Measurements from ENCODE around the gene IFIT1B. TPM values are rescaled to one million over a fixed set of nuclear protein-coding genes. Genes with fewer than 3 reads are reported as not detected.

IFIT1B gene
- total and polyA plus RNA-seq, 8 donors, result 0.05 TPM; not detected in 7

DNA sequence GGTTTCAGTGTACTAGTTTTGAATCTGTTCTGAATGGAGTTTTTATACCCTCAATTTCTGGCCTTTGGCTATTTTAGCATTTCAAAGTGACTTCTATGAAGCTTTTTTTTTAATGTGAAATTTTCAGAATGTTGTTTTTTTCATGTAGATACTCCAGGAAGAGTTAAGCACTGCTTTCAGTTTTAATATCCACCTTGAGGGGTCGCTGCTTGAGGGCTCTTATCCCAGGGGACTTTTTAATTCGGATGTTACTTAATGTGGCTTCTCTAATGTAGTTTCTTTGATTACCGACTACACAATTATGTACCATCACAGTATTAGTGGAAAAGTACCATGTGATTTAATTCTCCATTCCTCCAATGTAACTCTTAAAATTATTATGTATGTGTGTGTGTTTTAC is 41.7 kb downstream of the IFIT1B start:
- H3K4me3 ChIP-seq, result no peak overlapping the region
- ATAC-seq (no peak), FAIRE-seq (no peak), DNase-seq (no peak)
- H3K36me3 ChIP-seq, result peaks cover 0 to 17% (median 0%) of the 10 kb centered on the region in 3 donors
- H3K4me1 ChIP-seq, result peaks cover 0 to 16% (median 10%) of the 10 kb centered on the region in 3 donors
- 62 to 66% methylated on average over 3 of the region's 3 CpGs for WGBS, 2 donors
- TF ChIP-seq, protein P1, sequence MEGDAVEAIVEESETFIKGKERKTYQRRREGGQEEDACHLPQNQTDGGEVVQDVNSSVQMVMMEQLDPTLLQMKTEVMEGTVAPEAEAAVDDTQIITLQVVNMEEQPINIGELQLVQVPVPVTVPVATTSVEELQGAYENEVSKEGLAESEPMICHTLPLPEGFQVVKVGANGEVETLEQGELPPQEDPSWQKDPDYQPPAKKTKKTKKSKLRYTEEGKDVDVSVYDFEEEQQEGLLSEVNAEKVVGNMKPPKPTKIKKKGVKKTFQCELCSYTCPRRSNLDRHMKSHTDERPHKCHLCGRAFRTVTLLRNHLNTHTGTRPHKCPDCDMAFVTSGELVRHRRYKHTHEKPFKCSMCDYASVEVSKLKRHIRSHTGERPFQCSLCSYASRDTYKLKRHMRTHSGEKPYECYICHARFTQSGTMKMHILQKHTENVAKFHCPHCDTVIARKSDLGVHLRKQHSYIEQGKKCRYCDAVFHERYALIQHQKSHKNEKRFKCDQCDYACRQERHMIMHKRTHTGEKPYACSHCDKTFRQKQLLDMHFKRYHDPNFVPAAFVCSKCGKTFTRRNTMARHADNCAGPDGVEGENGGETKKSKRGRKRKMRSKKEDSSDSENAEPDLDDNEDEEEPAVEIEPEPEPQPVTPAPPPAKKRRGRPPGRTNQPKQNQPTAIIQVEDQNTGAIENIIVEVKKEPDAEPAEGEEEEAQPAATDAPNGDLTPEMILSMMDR (IDR thresholded peaks at IDR 0.05), result no peak
- intact Hi-C loops (cut with DNase I), result no loop called here
- H3K27ac ChIP-seq, result no peak overlapping the region
- no peaks in the 10 kb centered on the region for H3K9me3 ChIP-seq
- no peaks in the 10 kb centered on the region for H3K27me3 ChIP-seq

DNA sequence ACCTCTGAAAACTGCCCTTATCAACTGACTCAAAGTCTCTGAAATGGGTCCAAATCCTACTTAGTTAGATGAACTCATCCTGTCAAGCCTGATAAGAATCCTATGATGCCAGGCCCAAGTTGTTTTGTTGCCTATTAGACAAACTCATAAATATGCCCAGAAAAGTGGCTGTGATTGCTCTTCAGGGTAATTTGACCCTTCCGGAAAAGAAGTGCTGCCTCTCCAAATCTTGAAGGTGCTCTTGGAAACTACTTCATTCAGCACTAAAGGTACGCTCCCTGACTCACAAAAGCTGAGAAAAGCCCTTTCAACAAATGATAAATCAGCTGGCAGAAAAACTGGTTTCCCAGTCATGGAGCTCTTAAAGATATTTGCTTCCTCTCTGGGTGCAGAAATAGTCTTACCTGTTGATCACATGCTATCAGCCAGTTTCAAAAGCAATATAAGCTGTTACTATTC is 43.2 kb downstream of the IFIT1B start:
- FAIRE-seq (no peak), ATAC-seq (peak in 3 of 4 donors; percentile 17 to 36 (median 17)), DNase-seq (no peak)
- H3K36me3 ChIP-seq, result peaks cover 0 to 17% (median 0%) of the 10 kb centered on the region in 3 donors
- no peaks in the 10 kb centered on the region for H3K27me3 ChIP-seq
- 75 to 83% methylated on average over 2 of the region's 2 CpGs for WGBS, 2 donors
- intact Hi-C loops (cut with DNase I), result loop anchor here in 1 of 3 donors (10.0 kb wide), 1 partner anchor 144 kb away; no protein-coding TSS in a partner anchor
- TF ChIP-seq, protein P1 (IDR thresholded peaks at IDR 0.05), result no peak
- H3K27ac ChIP-seq, result no peak overlapping the region
- H3K4me3 ChIP-seq, result no peak overlapping the region
- no peaks in the 10 kb centered on the region for H3K9me3 ChIP-seq
- H3K4me1 ChIP-seq, result peaks cover 0 to 13% (median 10%) of the 10 kb centered on the region in 3 donors

DNA sequence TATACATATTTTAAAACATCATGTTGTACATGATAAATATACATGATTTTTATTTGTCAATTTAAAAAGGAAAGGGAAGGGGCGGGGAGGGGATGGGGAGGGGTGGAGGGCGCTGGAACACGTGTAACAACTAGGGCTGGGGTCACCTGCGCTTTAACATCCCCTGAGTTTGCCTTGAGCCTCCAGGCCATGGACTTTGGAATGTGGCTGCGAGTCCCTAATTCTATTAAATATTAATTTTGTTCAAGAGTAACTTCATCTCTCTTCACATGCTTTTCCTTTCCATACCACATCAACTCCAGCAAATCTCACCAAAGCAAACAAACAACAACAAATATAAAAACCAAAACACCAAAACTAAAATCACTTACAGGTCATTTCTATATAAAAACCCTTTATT is 47.1 kb downstream of the IFIT1B start:
- DNase-seq, result no peak

DNA sequence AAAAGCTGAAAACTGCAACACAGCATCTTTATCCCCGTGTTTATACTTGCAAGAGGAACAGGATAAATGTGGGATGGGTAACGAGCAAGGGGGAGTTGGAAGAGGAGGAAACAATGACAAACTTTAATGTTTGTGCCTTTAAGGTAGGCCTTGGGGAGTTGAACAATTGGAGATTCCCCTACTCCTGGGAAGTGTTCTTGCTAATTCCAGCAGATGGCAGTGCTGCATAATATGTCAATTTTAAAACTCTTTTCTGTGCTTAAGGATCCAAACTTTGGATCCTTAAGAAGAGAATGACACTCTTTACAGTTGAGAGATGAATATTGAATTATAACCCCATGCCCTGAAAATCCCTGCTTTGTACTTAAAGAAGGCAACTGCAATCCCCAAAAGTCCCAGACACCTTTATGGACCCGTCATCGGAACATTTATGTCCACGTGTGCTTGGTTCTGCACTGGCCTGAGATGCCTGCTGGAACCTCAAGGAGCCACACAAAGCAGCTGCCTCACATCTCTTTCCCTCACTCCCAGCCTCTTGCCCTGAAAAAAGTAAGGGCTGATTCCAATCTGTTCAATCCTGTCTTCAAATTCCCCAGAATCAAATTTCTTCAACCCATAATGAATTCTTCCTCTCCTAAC is 48.5 kb downstream of the IFIT1B start:
- intact Hi-C loops (cut with DNase I), result loop anchor here (5.0 to 10.0 kb wide), 4 partner anchors 126 to 141 kb away; no protein-coding TSS in a partner anchor
- TF ChIP-seq, protein P1 (IDR thresholded peaks at IDR 0.05), result peak; percentile 49 to 71 (median 63)
- Histone ChIP-seq H3K4me1 (peaks cover 0 to 3% (median 0%) of the 10 kb centered on the region in 3 donors), H3K27ac (no peak overlapping the region), H3K9me3 (no peaks in the 10 kb centered on the region), H3K36me3 (no peaks in the 10 kb centered on the region), H3K4me3 (no peak overlapping the region), H3K27me3 (no peaks in the 10 kb centered on the region)
- DNase-seq (peak in 1 of 6 donors; percentile 36), ATAC-seq (peak; percentile 73 to 92 (median 89)), FAIRE-seq (peak; percentile 45)
- WGBS, 2 donors, result 36 to 40% methylated on average over 5 of the region's 5 CpGs

More for the DNA sequence above, 47.1 kb downstream of the IFIT1B start:
- intact Hi-C loops (cut with DNase I), result loop anchor here (5.0 to 10.0 kb wide), 4 partner anchors 127 to 142 kb away; no protein-coding TSS in a partner anchor
- peak in 3 of 4 donors; percentile 20 to 43 (median 26) for ATAC-seq
- TF ChIP-seq, protein P1 (IDR thresholded peaks at IDR 0.05), result no peak
- FAIRE-seq, result no peak
- Histone ChIP-seq H3K4me3 (no peak overlapping the region), H3K9me3 (no peaks in the 10 kb centered on the region), H3K36me3 (no peaks in the 10 kb centered on the region), H3K27ac (no peak overlapping the region), H3K27me3 (no peaks in the 10 kb centered on the region), H3K4me1 (peaks cover 0 to 3% (median 0%) of the 10 kb centered on the region in 3 donors)
- 41 to 42% methylated on average over 5 of the region's 5 CpGs for WGBS, 2 donors

DNA sequence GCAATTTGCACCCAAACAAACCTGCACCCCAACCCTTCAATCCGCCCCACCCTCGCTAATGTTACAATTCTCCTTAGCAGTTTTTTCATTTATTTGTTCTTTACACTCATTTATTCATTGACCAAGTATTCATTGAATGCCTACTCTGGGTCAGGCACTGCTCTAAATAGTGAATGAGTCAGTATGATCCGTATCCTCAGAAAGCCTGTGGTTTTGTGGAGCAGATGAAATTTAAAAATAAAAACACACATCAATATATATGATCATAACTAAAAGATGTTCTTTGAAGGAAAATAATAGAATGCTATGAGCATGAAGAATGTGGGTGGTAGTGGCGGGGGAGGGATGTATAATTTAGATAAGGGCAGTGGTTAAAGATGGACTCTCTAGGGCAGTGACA is 49.8 kb downstream of the IFIT1B start:
- H3K4me3 ChIP-seq, result no peak overlapping the region
- peaks cover 0 to 11% (median 6%) of the 10 kb centered on the region in 3 donors for H3K4me1 ChIP-seq
- H3K9me3 ChIP-seq, result no peaks in the 10 kb centered on the region
- no peaks in the 10 kb centered on the region for H3K27me3 ChIP-seq
- TF ChIP-seq, protein P1 (IDR thresholded peaks at IDR 0.05), result no peak
- intact Hi-C loops (cut with DNase I), result loop anchor here (5.0 to 10.0 kb wide), 4 partner anchors 125 to 140 kb away; no protein-coding TSS in a partner anchor
- H3K27ac ChIP-seq, result no peak overlapping the region
- FAIRE-seq (no peak), ATAC-seq (no peak), DNase-seq (no peak)
- H3K36me3 ChIP-seq, result no peaks in the 10 kb centered on the region
- 87 to 90% methylated on average over 4 of the region's 4 CpGs for WGBS, 2 donors

Measured in pancreas (tissue), 10 donors.